Ascending aorta (tissue), 2 donors: ENCODE results near the gene DLGAP3. TPM values are rescaled to one million over a fixed set of nuclear protein-coding genes. Genes with fewer than 3 reads are reported as not detected.
"Not testable (repeated sequence)": the region's sequence is repeated elsewhere in the genome, so short reads cannot be mapped to it uniquely, and the experiment has no call there.

Source experiments
- DNase-seq, 2 donors: peaks; one replicate each; pipeline ENCODE4 v3.0.0-alpha.2; 2019; ENCODE audit warnings: low spot score in 2 of 2
- H3K27ac ChIP-seq, 2 donors: fragments of 200-600 bp; sonication (generic); one replicate each; pipeline ENCODE4 v1.5.1; 2016 to 2017; ENCODE audit warnings: mild to moderate bottlenecking in 1 of 2
- H3K27me3 ChIP-seq: fragments of 200-600 bp; sonication (generic); one replicate; pipeline ENCODE4 v1.5.1; 2017
- H3K36me3 ChIP-seq, 2 donors: fragments of 200-600 bp; sonication (generic); one replicate each; pipeline ENCODE4 v1.5.1; 2016
- H3K4me1 ChIP-seq, 2 donors: fragments of 200-600 bp; sonication (generic); one replicate each; pipeline ENCODE4 v1.5.1; 2016 to 2017; ENCODE audit warnings: mild to moderate bottlenecking in 1 of 2
- H3K4me3 ChIP-seq, 2 donors: fragments of 200-600 bp; sonication (generic); one replicate each; pipeline ENCODE4 v1.5.1; 2016 to 2017; ENCODE audit warnings: mild to moderate bottlenecking in 1 of 2
- H3K9me3 ChIP-seq, 2 donors: fragments of 200-600 bp; sonication (generic); one replicate each; pipeline ENCODE4 v1.5.1; 2016
- CTCF ChIP-seq, 3 experiments: fragments of 200-600 bp in 2 of 3; fragments of 450-650 bp in 1 of 3; sonication (generic) in 2 of 3; IDR thresholded peaks; one replicate each; pipeline ENCODE4 v1.5.1; 2016 to 2019; ENCODE audit warnings: antibody characterized with exemption in 3 of 3, mild to moderate bottlenecking in 1 of 3, moderate library complexity in 1 of 3
- intact Hi-C: fragments of 100-400 bp; cut with DNase I; formaldehyde crosslinking; loops from one replicate; pipeline ENCODE4 v1.15.1; 2023
- total RNA-seq: library from RNA; depleted of rRNA; stranded (reverse); fragments of >200 nt; gene quantifications from one replicate; pipeline ENCODE4 v1.1.0, GENCODE V29; 2016

The DLGAP3 gene
- total RNA-seq, 1 donor from 2014 or later: not detected

DNA sequence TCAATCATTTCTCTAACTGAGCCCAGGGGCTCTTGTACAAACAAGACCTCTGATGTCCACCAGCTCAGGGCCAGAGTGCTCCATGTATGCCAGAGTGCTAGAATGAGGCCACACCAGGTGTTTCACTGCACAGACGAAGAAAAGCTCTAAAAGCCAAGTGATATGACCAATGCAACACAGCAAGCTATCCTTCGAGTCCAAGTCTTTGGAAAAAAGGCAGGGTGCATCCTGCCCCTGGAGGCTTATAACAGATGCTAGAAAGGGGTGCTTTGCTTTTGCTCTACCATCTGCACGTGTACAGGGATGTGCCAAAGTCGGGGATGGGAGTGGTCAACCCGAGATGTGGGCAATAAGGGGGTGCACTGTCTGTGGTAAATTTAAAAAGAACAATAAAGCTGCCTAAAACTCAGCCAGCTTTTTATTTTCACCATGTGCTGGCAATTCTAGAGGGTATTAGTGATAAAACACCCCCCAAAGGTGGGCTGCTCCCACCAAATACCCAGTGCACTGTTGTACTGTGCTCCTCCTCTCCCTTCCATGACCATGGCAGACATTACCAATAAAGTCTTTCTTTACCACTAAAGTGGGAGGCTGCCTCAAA, 102.0 kb downstream of the DLGAP3 start:
- H3K4me1 ChIP-seq: peaks cover 3 to 30% of the 10 kb centered on the region in 2 donors
- H3K4me3 ChIP-seq: no peak overlapping the region
- intact Hi-C loops: no loop called here
- H3K27me3 ChIP-seq: no peaks in the 10 kb centered on the region
- no peaks in the 10 kb centered on the region for H3K9me3 ChIP-seq
- no peaks in the 10 kb centered on the region for H3K36me3 ChIP-seq
- DNase-seq: no peak
- H3K27ac ChIP-seq: peak overlapping the region; percentile 55 to 59
- TF ChIP-seq CTCF (IDR thresholded peaks at IDR 0.05): no peak

- H3K4me1 ChIP-seq: peaks cover 3 to 30% of the 10 kb centered on the region in 2 donors
- TF ChIP-seq CTCF (IDR thresholded peaks at IDR 0.05): no peak
- peaks cover 0 to 5% of the 10 kb centered on the region in 2 donors for H3K9me3 ChIP-seq
- peak overlapping the region; percentile 86 to 87 for H3K27ac ChIP-seq
- DNase-seq: peak in 1 of 2 donors; percentile 66
- intact Hi-C loops: no loop called here
- no peaks in the 10 kb centered on the region for H3K27me3 ChIP-seq
- peak overlapping the region in 1 of 2 donors; percentile 31 for H3K4me3 ChIP-seq
- no peaks in the 10 kb centered on the region for H3K36me3 ChIP-seq
Observed at GRCh38 chr1:34825455-34826091, 103.9 kb downstream of the DLGAP3 start.

DNA sequence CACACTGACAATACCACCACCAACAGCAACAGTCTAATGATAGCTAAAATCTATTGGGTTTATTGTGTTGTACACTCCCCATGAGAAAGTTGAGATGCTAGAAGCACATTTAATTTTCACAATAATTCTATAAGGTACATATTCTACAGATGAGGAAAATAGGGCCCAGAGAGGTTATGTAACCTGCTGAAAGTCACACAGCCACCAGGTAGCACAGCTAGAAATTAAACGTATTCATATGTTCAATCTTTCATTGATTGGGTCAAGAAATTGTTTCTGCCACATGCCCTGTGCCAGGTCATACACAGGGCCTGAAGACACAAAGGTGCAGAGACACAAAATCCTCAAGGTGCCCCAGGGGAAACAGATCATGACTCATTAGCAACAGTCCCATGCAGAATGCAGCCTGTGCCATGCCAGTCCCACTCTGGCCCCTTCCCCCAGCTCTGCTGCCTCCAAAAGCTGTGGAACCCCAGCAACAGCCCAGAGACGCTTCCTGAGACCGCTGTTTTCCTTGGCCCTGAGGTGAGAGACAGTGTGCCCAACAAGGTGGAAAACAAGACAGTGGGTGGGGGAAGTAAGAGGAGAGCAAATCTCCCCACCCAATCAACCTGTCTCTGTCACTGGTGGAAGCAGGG, 104.5 kb downstream of the DLGAP3 start:
- H3K9me3 ChIP-seq: peaks cover 0 to 9% of the 10 kb centered on the region in 2 donors
- peak overlapping the region in 1 of 2 donors; percentile 31 for H3K4me3 ChIP-seq
- H3K27ac ChIP-seq: peak overlapping the region; percentile 86 to 87
- no peaks in the 10 kb centered on the region for H3K27me3 ChIP-seq
- H3K4me1 ChIP-seq: peaks cover 3 to 27% of the 10 kb centered on the region in 2 donors
- TF ChIP-seq CTCF (IDR thresholded peaks at IDR 0.05): no peak
- intact Hi-C loops: no loop called here
- no peak for DNase-seq
- no peaks in the 10 kb centered on the region for H3K36me3 ChIP-seq

DNA sequence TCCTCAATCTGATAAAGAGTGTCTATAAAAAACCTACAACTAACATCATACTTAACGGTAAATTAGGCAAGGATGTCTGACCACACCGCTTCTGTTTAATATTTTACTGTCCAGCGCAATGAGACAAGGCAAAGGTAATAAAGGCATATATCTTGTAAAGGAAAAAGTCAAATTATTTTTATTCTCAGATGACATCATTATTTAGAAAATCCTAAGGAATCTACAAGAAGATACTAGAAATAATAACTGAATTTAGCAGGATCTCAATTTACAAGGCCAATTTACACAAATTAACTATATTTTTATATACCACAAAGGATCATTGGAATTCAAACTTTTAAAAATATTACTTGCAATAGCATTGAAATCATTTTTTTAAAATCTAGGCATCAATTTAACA, 107.2 kb downstream of the DLGAP3 start:
- no peak for TF ChIP-seq CTCF (IDR thresholded peaks at IDR 0.05)
- intact Hi-C loops: no loop called here

DNA sequence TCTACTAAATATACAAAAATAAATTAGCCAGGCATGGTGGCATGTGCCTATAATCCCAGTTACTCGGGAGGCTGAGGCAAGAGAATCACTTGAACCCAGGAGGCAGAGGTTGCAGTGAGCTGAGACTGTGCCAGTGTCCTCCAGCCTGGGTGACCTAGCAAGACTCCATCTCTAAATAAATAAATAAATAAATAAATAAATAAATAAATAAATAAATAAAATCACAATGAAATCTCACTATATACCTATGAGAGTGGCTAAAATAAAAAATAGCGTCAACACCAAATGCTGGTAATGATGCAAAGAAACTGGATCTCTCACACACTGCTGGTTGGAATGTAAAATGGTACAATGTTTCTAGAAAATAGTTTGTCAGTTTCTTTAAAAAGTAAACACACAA, 110.6 kb downstream of the DLGAP3 start:
- intact Hi-C loops, H3K27me3 ChIP-seq, H3K36me3 ChIP-seq, DNase-seq, H3K27ac ChIP-seq, H3K4me3 ChIP-seq, H3K9me3 ChIP-seq: not testable (repeated sequence)
- peaks cover 0 to 27% of the 10 kb centered on the region in 2 donors for H3K4me1 ChIP-seq

More for the DNA sequence above, 107.2 kb downstream of the DLGAP3 start:
- Histone ChIP-seq H3K4me3 (no peak overlapping the region), H3K27ac (no peak overlapping the region), H3K4me1 (peaks cover 3 to 21% of the 10 kb centered on the region in 2 donors), H3K36me3 (no peaks in the 10 kb centered on the region), H3K27me3 (no peaks in the 10 kb centered on the region), H3K9me3 (peaks cover 0 to 9% of the 10 kb centered on the region in 2 donors)
- DNase-seq: no peak

GRCh38 chr1:34816778-34817177, 112.7 kb downstream of the DLGAP3 start:
- intact Hi-C loops: no loop called here
- H3K27me3 ChIP-seq: no peaks in the 10 kb centered on the region
- no peak for TF ChIP-seq CTCF (IDR thresholded peaks at IDR 0.05)
- peak overlapping the region; percentile 50 to 59 for H3K27ac ChIP-seq
- H3K4me1 ChIP-seq: peaks cover 0 to 27% of the 10 kb centered on the region in 2 donors
- H3K9me3 ChIP-seq: peaks cover 0 to 9% of the 10 kb centered on the region in 2 donors
- H3K36me3 ChIP-seq: no peaks in the 10 kb centered on the region
- H3K4me3 ChIP-seq: no peak overlapping the region
- DNase-seq: no peak
